Left hindlimb (tissue), 1 donor: ENCODE results near the gene TPCN2.
"Not testable (repeated sequence)": the region's sequence is repeated elsewhere in the genome, so short reads cannot be mapped to it uniquely, and the experiment has no call there.

Source experiments
- DNase-seq: peaks from one replicate; pipeline ENCODE4 v3.0.0-alpha.2; 2018

TPCN2 gene

DNA sequence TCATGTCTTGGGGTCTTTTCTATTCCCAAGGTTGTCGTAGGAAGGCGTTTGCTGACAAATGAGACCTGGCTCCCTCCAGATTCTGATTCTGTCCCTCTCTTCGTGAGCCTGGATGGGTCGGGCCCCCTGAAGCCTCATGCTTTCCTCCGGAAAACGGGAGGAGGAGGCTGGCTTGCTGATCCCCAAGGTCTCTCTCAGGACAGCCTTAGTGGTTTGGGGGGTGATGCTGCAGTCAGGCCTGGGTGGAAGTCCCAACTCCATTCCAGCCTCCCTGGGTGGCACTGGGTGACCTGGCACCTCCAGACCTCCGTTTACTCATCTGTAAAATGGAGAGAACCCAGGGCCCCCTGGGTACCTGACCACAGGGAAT is 83.6 kb downstream of the TPCN2 start:
- no peak for DNase-seq

DNA sequence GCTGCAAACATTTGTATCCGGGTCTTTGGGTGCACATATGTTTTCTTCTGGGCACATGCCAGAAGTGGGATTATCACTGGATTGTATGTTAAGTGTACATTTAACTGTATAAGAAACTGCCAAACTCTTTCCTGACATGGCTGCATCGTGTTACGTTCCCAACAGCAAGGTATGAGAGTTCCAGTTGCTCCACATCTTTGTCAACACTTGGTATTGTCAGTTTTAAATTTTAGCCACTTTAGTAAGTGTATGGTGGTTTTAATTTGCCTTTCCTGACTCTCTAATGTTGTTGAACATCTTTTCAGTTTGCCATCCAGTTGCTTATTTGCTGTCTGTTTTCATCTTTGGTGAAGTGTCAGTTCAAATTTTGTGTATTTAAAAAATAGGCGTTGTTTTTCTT is 84.5 kb downstream of the TPCN2 start:
- DNase-seq = no peak

DNA sequence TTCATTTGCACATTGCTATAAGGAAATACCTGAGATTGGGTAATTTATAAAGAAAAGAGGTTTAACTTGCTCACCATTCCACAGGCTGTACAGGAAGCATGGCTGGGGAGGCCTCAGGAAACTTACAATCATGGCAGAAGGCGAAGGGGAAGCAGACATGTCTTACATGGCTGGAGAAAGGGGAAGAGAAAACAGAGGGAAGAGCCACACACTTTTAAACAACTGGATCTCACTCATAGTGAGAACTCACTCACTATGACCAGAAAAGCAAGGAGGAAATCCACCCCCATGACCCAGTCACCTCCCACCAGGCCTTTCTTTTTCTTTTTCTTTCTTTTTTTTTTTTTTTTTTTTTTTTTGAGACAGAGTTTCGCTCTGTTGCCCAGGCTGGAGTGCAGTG is 85.5 kb downstream of the TPCN2 start:
- not testable (repeated sequence) for DNase-seq

DNA sequence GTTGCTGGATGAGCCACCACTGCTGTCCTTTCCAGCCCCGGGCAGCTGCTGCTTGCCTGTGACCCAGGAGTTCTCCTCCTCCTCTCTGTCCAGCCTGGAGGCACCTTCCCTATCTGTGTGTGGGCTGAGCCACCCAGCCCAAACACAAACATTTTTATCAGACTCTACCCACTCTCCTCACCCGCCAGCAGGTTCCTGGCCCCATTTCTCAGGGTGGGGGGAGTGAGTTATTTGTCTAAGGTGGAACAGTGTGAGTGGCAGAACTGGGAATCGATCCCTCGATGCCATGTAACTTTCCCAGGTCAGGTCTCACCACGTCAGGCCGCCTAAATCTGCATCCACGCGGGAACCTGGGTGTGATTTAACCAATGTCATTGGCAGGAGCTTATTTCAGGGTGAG is 86.2 kb downstream of the TPCN2 start:
- DNase-seq = no peak

DNA sequence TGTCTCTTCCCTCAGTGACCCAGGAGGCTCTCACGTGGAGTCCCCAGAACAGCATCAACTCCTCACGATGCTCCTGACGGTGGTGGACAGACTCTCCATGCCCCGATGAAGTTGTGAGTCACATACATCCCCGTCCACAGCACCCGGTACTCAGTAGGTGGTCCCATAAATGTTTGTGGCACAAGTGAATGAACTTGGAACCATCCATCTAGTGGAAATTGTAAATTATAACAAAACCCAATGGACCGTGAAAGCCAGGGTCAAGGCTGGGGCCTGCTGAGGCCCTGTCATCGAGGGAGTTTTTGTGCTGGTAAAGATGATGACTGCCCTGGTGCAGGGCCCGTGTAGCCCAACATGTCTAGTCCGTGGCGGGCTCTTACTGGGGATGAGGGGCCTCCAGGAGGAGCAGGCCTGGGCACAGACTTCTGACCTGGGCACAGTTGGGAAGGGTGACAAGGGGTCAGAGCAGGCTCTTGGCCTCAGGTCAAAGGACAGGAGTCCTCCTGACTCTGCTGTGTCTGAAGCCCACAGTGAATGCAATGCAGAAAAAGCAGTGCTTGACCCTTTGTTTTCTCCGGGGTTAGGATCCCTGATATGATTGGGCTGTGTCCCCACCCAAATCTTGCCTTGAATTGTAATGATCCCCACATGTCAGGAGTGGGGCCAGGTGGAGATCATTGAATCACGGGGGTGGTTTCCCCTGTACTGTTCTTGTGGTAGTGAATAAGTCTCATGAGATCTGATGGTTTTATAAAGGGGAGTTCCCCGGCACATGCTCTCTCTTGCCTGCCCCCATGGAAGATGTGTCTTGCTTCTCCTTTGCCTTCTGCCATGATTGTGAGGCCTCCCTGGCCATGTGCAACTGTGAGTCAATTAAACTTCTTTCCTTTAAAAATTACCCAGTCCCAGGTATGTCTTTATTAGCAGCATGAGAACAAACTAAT is 87.0 kb downstream of the TPCN2 start:
- no peak for DNase-seq

DNA sequence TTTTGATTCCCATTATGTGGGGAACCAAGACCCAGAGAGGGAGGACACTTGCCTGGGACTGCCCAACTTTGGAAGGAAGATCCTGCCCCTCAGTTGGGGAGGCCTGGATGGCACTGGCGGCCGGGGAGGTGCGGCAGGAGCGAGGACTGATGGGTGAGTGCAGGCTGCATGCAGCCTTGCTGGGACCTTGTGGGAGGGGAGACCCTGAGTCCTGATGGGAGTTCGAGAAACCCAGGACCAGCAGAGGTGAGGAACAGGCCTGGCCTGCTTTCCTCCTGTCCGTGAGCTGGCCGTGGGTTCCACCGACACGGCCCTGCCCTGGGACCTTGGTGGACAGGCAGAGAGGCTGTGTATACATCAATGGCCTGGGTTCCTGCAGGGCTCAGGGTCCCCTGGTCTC is 87.7 kb downstream of the TPCN2 start:
- DNase-seq = no peak

DNA sequence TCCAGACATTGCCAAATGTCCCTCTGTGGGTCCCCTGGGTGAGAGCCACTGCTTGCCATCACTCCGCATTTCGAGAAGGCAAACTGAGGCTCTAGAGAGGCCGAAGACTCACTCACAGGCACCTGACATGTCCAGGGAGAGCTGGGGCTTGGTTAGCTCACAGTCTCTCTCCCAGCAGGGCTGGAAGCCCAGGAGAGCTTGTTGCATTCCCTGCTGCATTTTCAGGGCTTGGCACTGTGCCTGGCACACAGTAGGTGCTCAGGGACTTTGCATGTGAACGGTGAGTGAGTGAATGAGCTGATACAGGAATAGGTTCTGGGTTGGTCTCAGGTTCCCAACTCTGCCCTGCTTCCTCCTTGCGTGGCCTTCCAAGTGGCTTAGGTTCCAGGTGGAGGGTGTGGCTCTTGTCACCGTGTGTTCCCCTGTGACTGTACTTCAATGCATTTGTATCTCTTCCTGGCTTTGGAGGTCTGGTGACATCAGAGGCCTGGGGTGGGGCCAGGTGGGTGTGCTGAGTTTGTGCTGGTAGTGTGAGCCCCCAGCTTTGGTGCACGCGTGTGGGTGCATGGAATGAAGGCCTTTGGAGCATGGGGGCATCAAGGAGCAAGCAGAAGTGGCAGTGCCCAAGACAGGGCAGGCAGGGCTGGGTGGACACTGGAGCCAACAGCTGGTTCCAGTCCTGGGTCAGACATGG is 88.6 kb downstream of the TPCN2 start:
- no peak for DNase-seq

DNA sequence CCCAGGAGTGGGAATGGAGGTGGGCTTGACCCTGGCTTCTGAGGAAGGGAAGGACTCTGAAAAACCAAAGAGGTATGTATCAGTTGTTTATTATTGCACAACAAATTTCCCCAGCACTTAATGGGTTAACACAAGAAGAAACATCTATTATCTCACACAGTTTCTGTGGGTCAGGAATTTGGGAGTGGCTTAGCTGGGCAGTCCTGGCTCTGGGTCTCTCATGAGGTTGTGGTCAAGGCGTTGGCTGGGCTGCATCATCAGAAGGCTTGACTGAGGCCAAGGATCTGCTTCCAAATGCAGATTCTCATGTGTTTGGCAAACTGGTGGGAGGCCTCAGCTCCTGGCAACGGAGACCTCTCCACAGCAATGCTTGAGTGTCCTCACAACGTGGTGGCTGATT is 89.5 kb downstream of the TPCN2 start:
- no peak for DNase-seq

DNA sequence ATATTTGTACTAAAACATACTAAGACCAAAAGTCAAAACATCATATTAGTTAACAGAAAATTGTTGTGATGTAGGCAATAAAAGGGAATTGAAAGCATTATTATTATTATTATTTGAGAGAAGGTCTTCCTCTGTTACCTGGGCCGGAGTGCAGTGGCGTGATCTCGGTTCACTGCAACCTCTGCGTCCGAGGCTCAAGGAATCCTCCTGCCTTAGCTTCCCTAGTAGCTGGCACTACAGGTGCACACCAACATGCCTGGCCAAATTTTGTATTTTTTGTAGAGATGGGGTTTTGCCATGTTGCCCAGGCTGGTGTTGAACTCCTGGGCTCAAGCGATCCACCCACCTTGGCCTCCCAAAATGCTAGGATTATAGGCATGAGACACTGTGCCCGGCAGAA is 91.4 kb downstream of the TPCN2 start:
- DNase-seq = not testable (repeated sequence)

DNA sequence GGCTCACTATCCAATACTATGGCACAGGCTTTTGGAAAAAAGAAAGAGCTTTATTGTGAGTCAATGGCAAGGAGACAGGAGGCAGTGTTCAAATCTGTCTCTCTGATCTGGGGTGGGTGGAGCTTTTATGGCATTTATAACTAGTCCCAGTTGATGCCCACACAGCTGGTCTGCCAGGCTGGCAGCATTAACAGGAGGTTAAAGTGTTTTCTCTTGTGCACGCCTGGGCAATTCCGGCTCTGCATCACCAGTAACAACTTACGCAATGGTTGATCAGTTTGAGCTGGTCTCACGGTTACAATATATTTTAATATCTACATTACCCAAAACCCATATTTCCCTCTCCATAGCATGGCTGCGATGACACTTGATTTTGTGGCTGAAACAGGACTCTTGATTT is 91.9 kb downstream of the TPCN2 start:
- no peak for DNase-seq

DNA sequence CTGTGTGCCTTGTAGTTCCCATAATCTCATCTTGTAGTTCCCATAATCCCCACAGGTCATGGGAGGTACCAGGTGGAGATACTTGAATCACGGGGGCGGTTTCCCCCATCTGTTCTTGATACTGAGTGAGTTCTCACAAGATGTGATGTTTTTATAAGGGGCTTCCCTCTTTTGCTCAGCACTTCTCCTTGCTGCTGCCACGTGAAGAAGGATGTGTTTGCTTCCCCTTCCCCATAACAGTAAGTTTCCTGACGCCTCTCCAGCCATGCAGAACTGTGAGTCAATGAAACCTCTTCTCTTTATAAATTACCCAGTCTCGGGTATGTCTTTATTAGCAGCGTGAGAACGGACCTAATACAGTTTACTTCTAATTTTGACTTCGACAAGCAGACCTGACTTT is 93.0 kb downstream of the TPCN2 start:
- no peak for DNase-seq

DNA sequence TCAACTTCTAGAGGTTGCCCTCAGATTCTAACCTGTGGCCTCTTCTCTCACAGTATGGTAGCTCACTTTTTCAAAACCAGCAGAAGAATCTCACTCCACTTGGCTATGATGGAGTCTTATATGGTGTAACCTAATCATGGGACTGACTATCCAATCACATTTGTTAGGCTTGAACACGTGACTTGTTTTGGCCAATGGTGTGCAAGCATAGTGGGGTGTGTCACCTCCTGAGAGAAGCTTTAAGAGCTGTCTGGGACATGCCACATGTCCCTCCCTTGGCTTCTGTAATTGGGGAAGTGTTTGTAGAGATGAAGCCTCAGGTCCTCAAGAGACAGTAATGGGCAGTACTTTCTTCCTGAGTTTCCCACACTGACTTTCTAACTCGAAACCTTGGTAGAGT is 94.2 kb downstream of the TPCN2 start:
- no peak for DNase-seq

DNA sequence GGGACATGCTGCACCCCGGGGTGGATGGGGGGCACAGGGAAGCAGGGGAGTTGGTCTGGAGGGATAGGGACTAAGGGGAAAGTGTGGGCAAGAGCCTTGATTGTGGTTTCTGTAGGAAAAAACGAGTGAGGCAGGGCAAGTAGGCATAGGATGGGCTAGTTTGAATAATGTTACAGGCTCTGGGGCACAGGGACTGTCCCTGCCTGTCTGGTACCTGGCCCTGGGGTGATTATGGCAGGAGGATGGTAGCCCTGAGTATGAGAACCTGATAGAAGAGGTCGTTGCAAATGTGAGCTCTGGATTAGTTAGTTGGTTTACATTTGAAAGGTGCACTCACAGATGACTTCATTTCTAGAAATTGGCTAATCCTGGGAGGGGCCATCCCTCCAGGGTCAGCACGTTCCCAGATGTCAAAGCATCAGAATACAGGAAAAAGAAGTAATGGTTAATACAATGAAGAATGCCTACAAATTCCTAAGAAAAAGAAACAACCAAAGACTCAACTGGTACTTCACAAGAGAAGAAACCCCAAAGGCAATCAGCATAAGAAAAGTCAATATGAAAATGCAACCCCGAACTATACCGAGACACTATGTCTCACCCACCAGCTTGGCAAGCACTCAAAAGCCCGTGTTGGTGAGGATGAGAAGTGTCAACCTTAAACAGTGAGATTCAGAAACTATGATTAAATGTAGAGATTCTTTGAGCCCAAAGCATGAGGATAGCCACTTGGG is 95.8 kb downstream of the TPCN2 start:
- DNase-seq = no peak

DNA sequence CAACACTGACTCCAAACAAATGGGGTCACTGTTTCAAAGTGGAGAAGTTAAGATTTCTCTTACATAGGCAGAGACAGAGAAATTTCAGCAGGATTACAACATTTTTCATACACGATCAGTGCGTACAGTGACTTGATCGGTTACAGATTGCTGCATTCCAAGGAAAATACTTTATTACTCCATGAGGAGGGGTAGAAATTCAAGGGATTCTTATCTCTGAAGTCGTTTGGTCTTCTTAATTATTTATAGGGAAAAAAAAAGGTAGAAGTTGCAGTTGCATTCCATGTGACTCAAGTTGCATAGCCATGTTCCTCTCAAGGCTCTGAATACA is 96.3 kb downstream of the TPCN2 start:
- no peak for DNase-seq

DNA sequence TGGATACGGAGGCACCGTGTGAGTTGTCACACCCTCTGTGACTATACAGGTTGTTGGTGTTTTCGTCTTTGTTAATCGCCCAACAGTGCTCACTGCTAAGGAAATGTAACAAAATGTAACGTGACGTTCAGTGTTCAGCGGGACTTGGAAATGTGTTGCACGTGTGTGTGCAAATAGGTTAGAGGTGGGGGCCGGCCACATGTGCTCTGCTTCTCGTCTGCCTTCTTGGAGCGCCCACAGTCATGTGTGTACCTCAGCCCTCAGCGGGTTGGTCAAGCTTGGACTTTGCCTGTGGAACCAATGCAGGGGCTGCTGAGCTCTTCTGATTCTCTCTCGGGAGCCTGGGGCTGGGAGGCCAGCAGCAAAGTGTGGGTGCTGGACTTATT is 99.6 kb downstream of the TPCN2 start:
- no peak for DNase-seq

DNA sequence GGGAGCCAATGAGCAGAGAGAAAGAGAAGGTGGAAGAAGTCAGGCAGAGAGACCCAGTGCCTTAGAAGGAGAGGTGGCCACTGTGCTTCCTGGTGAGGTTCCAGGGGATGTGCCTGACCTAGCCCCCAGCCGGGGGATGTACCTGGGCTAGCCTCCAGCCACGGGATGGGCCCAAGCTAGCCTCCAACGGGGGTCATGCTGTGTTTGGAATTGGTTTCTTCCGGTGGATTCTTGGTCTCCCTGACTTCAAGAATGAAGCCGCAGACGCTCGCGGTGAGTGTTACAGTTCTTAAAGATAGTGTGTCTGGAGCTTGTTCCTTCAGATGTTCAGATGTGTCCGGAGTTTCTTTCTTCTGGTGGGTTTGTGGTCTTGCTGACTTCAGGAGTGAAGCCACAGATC is 100.1 kb downstream of the TPCN2 start:
- DNase-seq = no peak

DNA sequence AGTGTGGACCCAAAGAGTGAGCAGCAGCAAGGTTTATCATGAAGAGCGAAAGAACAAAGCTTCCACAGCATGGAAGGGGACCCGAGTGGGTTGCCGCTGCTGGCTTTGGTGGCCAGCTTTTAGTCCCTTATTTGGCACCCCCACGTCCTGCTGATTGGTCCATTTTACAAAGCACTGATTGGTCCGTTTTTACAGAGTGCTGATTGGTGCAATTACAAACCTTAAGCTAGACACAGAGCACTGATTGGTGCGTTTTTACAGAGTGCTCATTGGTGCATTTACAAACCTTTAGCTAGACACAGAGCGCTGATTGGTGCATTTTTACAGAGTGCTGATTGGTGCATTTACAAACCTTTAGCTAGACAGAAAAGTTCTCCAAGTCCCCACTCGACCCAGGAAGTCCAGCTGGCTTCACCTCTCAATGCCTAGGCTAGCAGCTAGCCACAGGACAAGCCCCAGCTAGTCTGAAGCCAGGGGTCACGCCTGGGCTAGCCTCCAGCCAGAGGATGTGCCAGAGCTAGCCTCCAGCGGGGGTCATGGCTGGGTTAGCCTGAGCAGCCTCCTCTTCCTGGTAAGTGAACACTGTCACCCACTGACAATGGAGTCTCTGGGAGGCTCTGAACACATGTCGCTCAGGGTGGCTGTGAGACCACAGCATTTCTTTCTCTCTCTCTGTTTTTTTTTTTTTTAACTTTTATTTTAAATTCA is 100.8 kb downstream of the TPCN2 start:
- DNase-seq = not testable (repeated sequence)

DNA sequence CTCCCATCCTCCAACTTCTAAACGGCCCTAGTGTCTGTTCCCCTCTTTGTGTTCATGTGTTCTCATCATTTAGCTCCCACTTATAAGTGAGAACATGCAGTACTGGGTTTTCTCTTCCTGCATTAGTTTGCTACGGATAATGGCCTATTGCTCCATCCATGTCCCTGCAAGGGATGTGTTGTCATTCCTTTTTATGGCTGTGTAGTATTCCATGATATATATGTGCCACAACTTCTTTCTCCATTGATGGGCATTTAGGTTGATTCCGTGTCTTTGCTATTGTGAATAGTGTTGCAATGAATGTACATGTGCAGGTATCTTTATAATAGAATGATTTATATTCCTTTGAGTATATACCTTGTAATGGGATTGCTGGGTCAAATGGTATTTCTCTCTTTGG is 101.4 kb downstream of the TPCN2 start:
- no peak for DNase-seq

DNA sequence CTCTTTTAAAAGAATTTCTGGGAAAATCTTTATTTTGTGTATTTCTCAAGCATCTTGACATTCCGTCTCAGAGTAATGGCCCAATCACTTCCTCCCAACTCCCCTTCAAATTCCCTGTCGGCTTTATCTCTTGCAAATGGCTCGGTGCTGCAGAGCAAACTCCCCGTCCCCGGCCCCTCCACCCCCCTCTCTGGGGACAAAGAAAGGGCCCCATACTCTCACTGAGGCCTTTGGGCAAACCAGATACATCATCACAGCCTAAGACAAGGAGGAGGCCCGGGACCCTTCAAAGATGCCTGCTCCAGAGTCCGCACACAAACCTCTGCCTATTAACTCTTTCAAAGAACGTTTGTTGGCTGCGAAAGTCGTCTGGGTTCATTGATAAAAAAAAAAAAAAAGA is 103.1 kb downstream of the TPCN2 start:
- DNase-seq = no peak

DNA sequence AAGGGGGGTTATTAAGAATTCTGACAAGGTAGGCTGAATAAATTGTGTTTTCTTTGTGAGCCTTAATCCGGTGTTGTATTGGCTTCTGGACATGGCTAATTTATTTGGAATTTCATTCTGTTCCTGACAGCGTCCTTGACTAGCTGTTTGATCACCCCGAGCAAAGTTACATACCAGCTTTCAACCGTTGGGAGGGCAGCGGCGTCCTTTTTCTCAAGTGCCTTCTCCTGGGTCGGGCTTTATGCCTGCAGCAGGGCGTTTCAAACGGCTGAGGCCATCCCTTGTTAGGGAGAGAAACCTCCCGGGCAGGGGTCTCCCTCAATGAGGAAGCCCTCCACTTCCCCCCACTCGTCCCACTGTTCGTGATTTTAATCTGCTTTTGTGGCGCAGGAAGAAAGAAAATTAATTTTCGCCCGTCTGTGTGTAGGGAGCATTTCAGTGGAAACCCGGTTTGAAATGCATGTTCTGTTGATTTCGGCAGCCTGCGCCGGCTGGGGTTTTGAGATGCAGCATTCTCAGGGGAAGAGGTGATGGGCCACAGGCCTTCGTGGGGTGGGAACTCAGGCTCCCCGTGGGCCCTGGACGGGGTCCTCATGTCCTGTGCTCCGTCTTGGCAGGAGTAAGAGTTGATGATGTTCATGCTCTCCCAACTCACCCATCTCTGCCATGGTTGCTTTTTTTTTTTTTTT is 104.1 kb downstream of the TPCN2 start:
- no peak for DNase-seq

DNA sequence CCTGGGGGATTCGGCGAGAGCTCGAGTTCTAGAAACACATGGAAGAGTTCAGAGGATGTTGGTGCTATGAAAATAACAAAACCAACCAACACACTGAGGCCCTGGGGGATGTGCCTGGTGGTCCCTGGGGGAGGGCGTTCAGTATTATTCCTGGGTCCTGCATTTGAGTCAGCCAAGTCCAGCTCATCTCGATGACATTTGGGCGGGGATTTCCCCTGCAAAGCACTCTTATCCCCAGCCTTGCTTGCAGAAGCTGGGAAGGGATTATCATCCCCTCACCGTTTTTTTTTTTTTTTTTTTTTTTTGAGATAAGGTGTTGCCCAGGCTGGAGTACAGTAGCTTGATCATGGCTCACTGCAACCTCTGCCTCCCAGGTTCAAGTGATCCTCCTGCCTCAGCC is 104.9 kb downstream of the TPCN2 start:
- DNase-seq = no peak

DNA sequence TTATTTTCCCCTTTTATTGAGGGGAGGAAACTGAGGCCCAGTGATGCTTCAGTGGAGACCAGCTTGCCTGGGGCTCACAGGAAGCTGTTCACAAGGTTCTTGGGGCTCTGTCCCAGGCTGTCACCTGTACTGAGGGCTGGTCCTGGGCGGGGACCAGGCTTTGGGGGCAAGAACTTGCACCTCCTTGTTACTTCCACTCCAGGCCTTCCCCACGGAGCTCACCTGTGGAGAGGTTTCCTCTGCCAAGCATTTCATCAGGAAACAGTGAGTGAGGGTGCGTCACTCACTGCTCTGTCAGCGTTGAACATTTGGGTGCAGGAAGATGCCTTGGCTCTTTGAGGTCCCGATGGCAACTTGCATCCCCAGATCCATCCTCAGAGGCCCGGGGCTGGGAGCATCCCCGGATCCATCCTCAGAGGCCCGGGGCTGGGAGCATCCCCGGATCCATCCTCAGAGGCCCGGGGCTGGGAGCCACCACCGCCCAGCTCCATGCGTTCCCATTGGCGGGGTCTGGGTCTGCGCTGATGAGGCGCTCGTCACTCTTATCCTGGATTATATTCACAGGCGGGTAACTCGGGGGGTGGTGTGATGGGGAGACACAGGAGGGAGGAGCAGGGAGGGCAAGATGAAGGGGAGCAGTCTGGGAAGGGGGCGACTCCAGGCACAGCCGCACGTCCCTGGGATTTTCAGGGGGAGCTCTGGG is 105.6 kb downstream of the TPCN2 start:
- no peak for DNase-seq
